ENCODE measurements around the gene PABPC1L.

Gene PABPC1L

DNA sequence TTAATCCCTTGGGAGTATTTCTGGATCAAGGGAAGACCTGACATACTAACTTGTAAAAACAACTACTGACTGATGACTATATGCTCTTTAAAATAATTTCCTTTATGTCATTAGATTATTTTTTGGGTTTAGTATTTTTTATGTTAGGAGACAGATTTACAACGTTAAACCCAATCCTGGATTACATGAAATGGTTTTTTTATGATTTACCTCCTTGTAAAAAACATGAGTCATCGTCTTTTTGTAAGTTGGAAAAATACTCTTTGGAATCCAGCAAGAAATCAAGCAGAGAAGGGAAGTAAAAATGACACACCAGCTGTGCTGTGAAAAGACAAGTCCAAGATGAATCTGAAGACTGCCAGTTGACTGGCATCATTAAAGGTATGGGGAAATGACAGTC lies 63.2 kb downstream of the PABPC1L start (continued):
- TF ChIP-seq, protein P1, sequence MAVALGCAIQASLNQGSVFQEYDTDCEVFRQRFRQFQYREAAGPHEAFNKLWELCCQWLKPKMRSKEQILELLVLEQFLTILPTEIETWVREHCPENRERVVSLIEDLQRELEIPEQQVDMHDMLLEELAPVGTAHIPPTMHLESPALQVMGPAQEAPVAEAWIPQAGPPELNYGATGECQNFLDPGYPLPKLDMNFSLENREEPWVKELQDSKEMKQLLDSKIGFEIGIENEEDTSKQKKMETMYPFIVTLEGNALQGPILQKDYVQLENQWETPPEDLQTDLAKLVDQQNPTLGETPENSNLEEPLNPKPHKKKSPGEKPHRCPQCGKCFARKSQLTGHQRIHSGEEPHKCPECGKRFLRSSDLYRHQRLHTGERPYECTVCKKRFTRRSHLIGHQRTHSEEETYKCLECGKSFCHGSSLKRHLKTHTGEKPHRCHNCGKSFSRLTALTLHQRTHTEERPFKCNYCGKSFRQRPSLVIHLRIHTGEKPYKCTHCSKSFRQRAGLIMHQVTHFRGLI (tag by site-specific recombination; IDR thresholded peaks at IDR 0.05): 0 out of 2 replicates have a peak, but pooled peaks have one; percentile 16
- peak; percentile 46; the same call in 1 of the 2 replicates for TF ChIP-seq SP7 (tag by site-specific recombination; IDR thresholded peaks at IDR 0.05)
- TF ChIP-seq HOXA7 (CRISPR knock-in tag; IDR thresholded peaks at IDR 0.05; ENCODE audit: borderline replicate concordance): no peak
- TF ChIP-seq, protein P2, sequence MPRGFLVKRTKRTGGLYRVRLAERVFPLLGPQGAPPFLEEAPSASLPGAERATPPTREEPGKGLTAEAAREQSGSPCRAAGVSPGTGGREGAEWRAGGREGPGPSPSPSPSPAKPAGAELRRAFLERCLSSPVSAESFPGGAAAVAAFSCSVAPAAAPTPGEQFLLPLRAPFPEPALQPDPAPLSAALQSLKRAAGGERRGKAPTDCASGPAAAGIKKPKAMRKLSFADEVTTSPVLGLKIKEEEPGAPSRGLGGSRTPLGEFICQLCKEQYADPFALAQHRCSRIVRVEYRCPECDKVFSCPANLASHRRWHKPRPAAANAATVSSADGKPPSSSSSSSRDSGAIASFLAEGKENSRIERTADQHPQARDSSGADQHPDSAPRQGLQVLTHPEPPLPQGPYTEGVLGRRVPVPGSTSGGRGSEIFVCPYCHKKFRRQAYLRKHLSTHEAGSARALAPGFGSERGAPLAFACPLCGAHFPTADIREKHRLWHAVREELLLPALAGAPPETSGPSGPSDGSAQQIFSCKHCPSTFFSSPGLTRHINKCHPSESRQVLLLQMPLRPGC (tag by site-specific recombination; IDR thresholded peaks at IDR 0.05): peak; percentile 83
- TF ChIP-seq ZNF529 (tag by site-specific recombination; IDR thresholded peaks at IDR 0.05; ENCODE audit: insufficient replicate concordance): no peak
- no peak for TF ChIP-seq ZNF501 (tag by site-specific recombination; IDR thresholded peaks at IDR 0.05)
- TF ChIP-seq ZNF169 (tag by site-specific recombination; IDR thresholded peaks at IDR 0.05): no peak
- no peak for TF ChIP-seq ZNF701 (tag by site-specific recombination; IDR thresholded peaks at IDR 0.05)
- TF ChIP-seq OSR2 (tag by site-specific recombination; IDR thresholded peaks at IDR 0.05): peak; percentile 87
- no peak for TF ChIP-seq RBAK (tag by site-specific recombination; IDR thresholded peaks at IDR 0.05)
- no peak for TF ChIP-seq SALL2 (tag by site-specific recombination; IDR thresholded peaks at IDR 0.05; ENCODE audit: borderline replicate concordance)
- TF ChIP-seq ZSCAN18 (tag by site-specific recombination; IDR thresholded peaks at IDR 0.05): no peak
- TF ChIP-seq YY2 (tag by site-specific recombination; IDR thresholded peaks at IDR 0.05): no peak
- no peak for TF ChIP-seq ZNF140 (tag by site-specific recombination; IDR thresholded peaks at IDR 0.05)
- no peak for TF ChIP-seq SP3 (tag by site-specific recombination; IDR thresholded peaks at IDR 0.05)
- peak; percentile 96 for TF ChIP-seq BCL6B (tag by site-specific recombination; IDR thresholded peaks at IDR 0.05)
- no peak for TF ChIP-seq HOXD13 (CRISPR knock-in tag; IDR thresholded peaks at IDR 0.05; ENCODE audit: borderline replicate concordance)
- TF ChIP-seq ZNF16 (tag by site-specific recombination; IDR thresholded peaks at IDR 0.05; ENCODE audit: low read depth): no peak
- TF ChIP-seq ZNF211 (tag by site-specific recombination; IDR thresholded peaks at IDR 0.05; ENCODE audit: low read depth): no peak
- TF ChIP-seq ZBTB20 (tag by site-specific recombination; IDR thresholded peaks at IDR 0.05): no peak
- TF ChIP-seq ZNF776 (tag by site-specific recombination; IDR thresholded peaks at IDR 0.05; ENCODE audit: borderline replicate concordance): no peak
- TF ChIP-seq ZBTB8A (tag by site-specific recombination; IDR thresholded peaks at IDR 0.05): no peak
- TF ChIP-seq ZNF558 (tag by site-specific recombination; IDR thresholded peaks at IDR 0.05): peak; percentile 16; the same call in 1 of the 2 replicates
- no peak for TF ChIP-seq ZBTB7A (tag by site-specific recombination; IDR thresholded peaks at IDR 0.05; ENCODE audit: low read depth)
- TF ChIP-seq ZNF747 (tag by site-specific recombination; IDR thresholded peaks at IDR 0.05): no peak
- no peak for TF ChIP-seq ZNF174 (tag by site-specific recombination; IDR thresholded peaks at IDR 0.05)
- no peak for TF ChIP-seq ZNF610 (tag by site-specific recombination; IDR thresholded peaks at IDR 0.05; ENCODE audit: borderline replicate concordance)
- no peak for TF ChIP-seq ZNF626 (tag by site-specific recombination; IDR thresholded peaks at IDR 0.05)
- no peak for TF ChIP-seq ZNF175 (tag by site-specific recombination; IDR thresholded peaks at IDR 0.05)
- TF ChIP-seq, protein P3, sequence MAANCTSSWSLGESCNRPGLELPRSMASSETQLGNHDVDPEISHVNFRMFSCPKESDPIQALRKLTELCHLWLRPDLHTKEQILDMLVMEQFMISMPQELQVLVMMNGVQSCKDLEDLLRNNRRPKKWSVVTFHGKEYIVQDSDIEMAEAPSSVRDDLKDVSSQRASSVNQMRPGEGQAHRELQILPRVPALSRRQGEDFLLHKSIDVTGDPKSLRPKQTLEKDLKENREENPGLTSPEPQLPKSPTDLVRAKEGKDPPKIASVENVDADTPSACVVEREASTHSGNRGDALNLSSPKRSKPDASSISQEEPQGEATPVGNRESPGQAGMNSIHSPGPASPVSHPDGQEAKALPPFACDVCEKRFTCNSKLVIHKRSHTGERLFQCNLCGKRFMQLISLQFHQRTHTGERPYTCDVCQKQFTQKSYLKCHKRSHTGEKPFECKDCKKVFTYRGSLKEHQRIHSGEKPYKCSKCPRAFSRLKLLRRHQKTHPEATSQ (tag by site-specific recombination; IDR thresholded peaks at IDR 0.05): no peak
- TF ChIP-seq ZNF777 (tag by site-specific recombination; IDR thresholded peaks at IDR 0.05; ENCODE audit: borderline replicate concordance): no peak
- no peak for TF ChIP-seq ZNF132 (tag by site-specific recombination; IDR thresholded peaks at IDR 0.05; ENCODE audit: borderline replicate concordance)
- TF ChIP-seq, protein P4, sequence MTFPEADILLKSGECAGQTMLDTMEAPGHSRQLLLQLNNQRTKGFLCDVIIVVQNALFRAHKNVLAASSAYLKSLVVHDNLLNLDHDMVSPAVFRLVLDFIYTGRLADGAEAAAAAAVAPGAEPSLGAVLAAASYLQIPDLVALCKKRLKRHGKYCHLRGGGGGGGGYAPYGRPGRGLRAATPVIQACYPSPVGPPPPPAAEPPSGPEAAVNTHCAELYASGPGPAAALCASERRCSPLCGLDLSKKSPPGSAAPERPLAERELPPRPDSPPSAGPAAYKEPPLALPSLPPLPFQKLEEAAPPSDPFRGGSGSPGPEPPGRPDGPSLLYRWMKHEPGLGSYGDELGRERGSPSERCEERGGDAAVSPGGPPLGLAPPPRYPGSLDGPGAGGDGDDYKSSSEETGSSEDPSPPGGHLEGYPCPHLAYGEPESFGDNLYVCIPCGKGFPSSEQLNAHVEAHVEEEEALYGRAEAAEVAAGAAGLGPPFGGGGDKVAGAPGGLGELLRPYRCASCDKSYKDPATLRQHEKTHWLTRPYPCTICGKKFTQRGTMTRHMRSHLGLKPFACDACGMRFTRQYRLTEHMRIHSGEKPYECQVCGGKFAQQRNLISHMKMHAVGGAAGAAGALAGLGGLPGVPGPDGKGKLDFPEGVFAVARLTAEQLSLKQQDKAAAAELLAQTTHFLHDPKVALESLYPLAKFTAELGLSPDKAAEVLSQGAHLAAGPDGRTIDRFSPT (tag by site-specific recombination; IDR thresholded peaks at IDR 0.05): peak; percentile 96
